ENCODE results near the gene TMX1.

Gene TMX1

GRCh38 chr14:51244591-51244990 is 4.5 kb downstream of the TMX1 start:
- no peak for DNase-seq

GRCh38 chr14:51246032-51246431 is 6.0 kb downstream of the TMX1 start:
- DNase-seq, result no peak

GRCh38 chr14:51248016-51248987 is 8.3 kb downstream of the TMX1 start:
- no peak for DNase-seq

GRCh38 chr14:51251486-51251885 is 11.4 kb downstream of the TMX1 start:
- DNase-seq, result no peak

GRCh38 chr14:51253880-51254279 is 13.8 kb downstream of the TMX1 start:
- DNase-seq, result no peak

GRCh38 chr14:51258280-51258679 is 18.2 kb downstream of the TMX1 start:
- DNase-seq, result no peak

GRCh38 chr14:51258788-51259187 is 18.7 kb downstream of the TMX1 start:
- no peak for DNase-seq

GRCh38 chr14:51260225-51260624 is 20.2 kb downstream of the TMX1 start:
- no peak for DNase-seq

- DNase-seq, result no peak
Measured at GRCh38 chr14:51261151-51261550, 21.1 kb downstream of the TMX1 start.

GRCh38 chr14:51262868-51263267 is 22.8 kb downstream of the TMX1 start:
- no peak for DNase-seq

- no peak for DNase-seq
Measured at GRCh38 chr14:51269634-51270033, 29.6 kb downstream of the TMX1 start.

- no peak for DNase-seq
Measured at GRCh38 chr14:51276605-51277004, 36.6 kb downstream of the TMX1 start.

- DNase-seq, result no peak
Measured at GRCh38 chr14:51277753-51278415, 37.8 kb downstream of the TMX1 start.

GRCh38 chr14:51282517-51282916 is 42.5 kb downstream of the TMX1 start:
- DNase-seq, result no peak

GRCh38 chr14:51283402-51284085 is 43.5 kb downstream of the TMX1 start:
- DNase-seq, result peak; percentile 93 to 98

- DNase-seq, result no peak
Measured at GRCh38 chr14:51284241-51284640, 44.2 kb downstream of the TMX1 start.

GRCh38 chr14:51285120-51285519 is 45.1 kb downstream of the TMX1 start:
- DNase-seq, result no peak

- no peak for DNase-seq
Measured at GRCh38 chr14:51289169-51289568, 49.1 kb downstream of the TMX1 start.

GRCh38 chr14:51290132-51290531 is 50.1 kb downstream of the TMX1 start:
- no peak for DNase-seq

GRCh38 chr14:51291016-51291415 is 51.0 kb downstream of the TMX1 start:
- no peak for DNase-seq

GRCh38 chr14:51293149-51293911 is 53.3 kb downstream of the TMX1 start:
- peak in 1 of 2 experiments; percentile 22 for DNase-seq

GRCh38 chr14:51293912-51294389 is 53.9 kb downstream of the TMX1 start:
- no peak for DNase-seq

Data from NCI-H524 (cell line).